Measurements from ENCODE around the gene OR52A1. TPM values are rescaled to one million over a fixed set of nuclear protein-coding genes. Genes with fewer than 3 reads are reported as not detected.
A peak's percentile ranks its signal among the peaks of the same experiment; 100 is the strongest.

The OR52A1 gene
- total and polyA plus RNA-seq, 9 of the 15 experiments (the other 6 are each of a cell fraction or from before 2014, with no cell fraction given) = under 0.01 to 0.33 (median 0.13) TPM; not detected in 3

DNA sequence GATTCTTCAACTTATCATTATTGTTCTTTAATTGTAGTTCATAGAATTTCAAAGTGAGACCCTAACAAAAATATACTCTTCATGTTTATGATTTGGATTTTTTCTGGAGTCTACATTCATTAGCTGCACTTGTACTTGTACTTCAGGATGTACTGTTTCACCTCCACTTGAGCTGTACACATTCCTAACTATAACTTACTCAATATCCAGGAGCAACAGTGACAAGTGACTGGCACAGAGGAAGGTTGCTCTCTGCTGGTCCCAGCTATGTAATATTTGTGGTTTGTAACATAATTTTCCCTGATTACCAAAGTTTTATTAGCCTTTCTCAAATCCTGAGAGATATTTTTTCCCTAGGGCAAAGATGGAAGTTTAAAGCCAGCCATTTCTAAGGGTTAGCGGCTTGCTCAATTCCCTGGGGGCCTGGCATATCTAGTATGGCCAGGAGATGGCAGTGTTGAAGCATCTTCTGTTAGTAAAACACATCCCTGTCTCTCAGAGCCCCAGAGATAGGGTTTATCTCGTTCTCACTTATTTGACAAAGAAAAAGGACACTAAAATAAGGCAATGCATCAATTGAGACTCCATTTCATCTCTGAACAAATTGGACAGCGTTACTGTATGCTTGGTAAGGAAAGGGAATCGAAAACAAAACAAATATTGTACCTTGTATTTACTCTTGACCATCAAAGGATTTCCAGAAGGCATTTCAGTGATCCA is 30.6 kb downstream of the OR52A1 start (continued):
- TF ChIP-seq, protein P1, sequence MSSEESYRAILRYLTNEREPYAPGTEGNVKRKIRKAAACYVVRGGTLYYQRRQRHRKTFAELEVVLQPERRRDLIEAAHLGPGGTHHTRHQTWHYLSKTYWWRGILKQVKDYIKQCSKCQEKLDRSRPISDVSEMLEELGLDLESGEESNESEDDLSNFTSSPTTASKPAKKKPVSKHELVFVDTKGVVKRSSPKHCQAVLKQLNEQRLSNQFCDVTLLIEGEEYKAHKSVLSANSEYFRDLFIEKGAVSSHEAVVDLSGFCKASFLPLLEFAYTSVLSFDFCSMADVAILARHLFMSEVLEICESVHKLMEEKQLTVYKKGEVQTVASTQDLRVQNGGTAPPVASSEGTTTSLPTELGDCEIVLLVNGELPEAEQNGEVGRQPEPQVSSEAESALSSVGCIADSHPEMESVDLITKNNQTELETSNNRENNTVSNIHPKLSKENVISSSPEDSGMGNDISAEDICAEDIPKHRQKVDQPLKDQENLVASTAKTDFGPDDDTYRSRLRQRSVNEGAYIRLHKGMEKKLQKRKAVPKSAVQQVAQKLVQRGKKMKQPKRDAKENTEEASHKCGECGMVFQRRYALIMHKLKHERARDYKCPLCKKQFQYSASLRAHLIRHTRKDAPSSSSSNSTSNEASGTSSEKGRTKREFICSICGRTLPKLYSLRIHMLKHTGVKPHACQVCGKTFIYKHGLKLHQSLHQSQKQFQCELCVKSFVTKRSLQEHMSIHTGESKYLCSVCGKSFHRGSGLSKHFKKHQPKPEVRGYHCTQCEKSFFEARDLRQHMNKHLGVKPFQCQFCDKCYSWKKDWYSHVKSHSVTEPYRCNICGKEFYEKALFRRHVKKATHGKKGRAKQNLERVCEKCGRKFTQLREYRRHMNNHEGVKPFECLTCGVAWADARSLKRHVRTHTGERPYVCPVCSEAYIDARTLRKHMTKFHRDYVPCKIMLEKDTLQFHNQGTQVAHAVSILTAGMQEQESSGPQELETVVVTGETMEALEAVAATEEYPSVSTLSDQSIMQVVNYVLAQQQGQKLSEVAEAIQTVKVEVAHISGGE (CRISPR knock-in tag; IDR thresholded peaks at IDR 0.05) = no peak
- TF ChIP-seq MYBL2 (IDR thresholded peaks at IDR 0.05; ENCODE audit: low read depth) (no peak), MYBL2 (CRISPR knock-in tag; IDR thresholded peaks at IDR 0.05; ENCODE audit: borderline replicate concordance) (no peak), NUFIP1 (IDR thresholded peaks at IDR 0.05; ENCODE audit: partially characterized antibody) (no peak), PURB (CRISPR knock-in tag; IDR thresholded peaks at IDR 0.05; ENCODE audit: low read depth) (no peak), STAG1 (CRISPR knock-in tag; IDR thresholded peaks at IDR 0.05; ENCODE audit: borderline replicate concordance) (no peak), SOX6 (IDR thresholded peaks at IDR 0.05) (peak; percentile 39; the same call in 1 of the 2 replicates), ZBTB17 (CRISPR knock-in tag; IDR thresholded peaks at IDR 0.05) (no peak), RBM22 (IDR thresholded peaks at IDR 0.05; ENCODE audit: low read depth, low read length, poor library complexity, severe bottlenecking) (no peak), MAZ (CRISPR knock-in tag; conservative IDR thresholded peaks at IDR 0.05 in 1 of 2, IDR thresholded peaks at IDR 0.05 in 1 of 2) (no peak), CHD2 (IDR thresholded peaks at IDR 0.05; ENCODE audit: low read depth, low read length) (no peak), SMAD1 (IDR thresholded peaks at IDR 0.05; ENCODE audit: low read depth, low read length, partially characterized antibody) (no peak), DIDO1 (tag; IDR thresholded peaks at IDR 0.05; ENCODE audit: low read depth) (no peak), KDM5B (IDR thresholded peaks at IDR 0.05; ENCODE audit: insufficient replicate concordance, low read depth, low read length) (no peak), ARID2 (IDR thresholded peaks at IDR 0.05) (peak; percentile 92), TRIM24 (IDR thresholded peaks at IDR 0.05) (no peak), ATF4 (CRISPR knock-in tag; IDR thresholded peaks at IDR 0.05) (no peak)
- TF ChIP-seq, protein P2, sequence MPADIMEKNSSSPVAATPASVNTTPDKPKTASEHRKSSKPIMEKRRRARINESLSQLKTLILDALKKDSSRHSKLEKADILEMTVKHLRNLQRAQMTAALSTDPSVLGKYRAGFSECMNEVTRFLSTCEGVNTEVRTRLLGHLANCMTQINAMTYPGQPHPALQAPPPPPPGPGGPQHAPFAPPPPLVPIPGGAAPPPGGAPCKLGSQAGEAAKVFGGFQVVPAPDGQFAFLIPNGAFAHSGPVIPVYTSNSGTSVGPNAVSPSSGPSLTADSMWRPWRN (IDR thresholded peaks at IDR 0.05; ENCODE audit: low read depth) = no peak
- TF ChIP-seq, protein P3, sequence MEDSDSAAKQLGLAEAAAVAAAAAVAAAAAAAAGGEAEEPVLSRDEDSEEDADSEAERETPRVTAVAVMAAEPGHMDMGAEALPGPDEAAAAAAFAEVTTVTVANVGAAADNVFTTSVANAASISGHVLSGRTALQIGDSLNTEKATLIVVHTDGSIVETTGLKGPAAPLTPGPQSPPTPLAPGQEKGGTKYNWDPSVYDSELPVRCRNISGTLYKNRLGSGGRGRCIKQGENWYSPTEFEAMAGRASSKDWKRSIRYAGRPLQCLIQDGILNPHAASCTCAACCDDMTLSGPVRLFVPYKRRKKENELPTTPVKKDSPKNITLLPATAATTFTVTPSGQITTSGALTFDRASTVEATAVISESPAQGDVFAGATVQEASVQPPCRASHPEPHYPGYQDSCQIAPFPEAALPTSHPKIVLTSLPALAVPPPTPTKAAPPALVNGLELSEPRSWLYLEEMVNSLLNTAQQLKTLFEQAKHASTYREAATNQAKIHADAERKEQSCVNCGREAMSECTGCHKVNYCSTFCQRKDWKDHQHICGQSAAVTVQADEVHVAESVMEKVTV (CRISPR knock-in tag; IDR thresholded peaks at IDR 0.05) = peak; percentile 97
- TF ChIP-seq, protein P4, sequence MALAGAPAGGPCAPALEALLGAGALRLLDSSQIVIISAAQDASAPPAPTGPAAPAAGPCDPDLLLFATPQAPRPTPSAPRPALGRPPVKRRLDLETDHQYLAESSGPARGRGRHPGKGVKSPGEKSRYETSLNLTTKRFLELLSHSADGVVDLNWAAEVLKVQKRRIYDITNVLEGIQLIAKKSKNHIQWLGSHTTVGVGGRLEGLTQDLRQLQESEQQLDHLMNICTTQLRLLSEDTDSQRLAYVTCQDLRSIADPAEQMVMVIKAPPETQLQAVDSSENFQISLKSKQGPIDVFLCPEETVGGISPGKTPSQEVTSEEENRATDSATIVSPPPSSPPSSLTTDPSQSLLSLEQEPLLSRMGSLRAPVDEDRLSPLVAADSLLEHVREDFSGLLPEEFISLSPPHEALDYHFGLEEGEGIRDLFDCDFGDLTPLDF (CRISPR knock-in tag; IDR thresholded peaks at IDR 0.05) = no peak
